ENCODE data around the gene APOB. TPM values are rescaled to one million over a fixed set of nuclear protein-coding genes. Genes with fewer than 3 reads are reported as not detected.

APOB gene
- total and polyA plus RNA-seq, 2 experiments from 2014 or later, result not detected

DNA sequence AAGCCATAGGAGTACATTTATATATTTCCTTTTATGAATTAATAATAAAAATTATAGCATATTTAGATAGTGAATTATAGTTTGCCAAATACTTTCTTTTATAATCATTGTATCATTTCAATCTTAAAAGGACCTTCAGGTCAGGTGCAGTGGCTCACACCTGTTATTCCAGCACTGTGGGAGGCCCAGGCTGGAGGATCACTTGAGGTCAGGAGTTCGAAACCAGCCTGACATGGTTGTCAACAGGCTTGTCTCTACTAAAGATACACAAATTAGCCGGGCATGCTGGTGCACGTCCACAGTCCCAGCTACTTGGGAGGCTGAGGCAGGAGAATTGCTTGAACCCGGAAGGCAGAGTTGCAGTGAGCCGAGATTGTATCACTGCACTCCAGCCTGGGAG, 19.7 kb downstream of the APOB start:
- H3K4me1 ChIP-seq (ENCODE audit: insufficient read depth), result no peaks in the 10 kb centered on the region
- H3K36me3 ChIP-seq (ENCODE audit: low read depth), result no peaks in the 10 kb centered on the region

DNA sequence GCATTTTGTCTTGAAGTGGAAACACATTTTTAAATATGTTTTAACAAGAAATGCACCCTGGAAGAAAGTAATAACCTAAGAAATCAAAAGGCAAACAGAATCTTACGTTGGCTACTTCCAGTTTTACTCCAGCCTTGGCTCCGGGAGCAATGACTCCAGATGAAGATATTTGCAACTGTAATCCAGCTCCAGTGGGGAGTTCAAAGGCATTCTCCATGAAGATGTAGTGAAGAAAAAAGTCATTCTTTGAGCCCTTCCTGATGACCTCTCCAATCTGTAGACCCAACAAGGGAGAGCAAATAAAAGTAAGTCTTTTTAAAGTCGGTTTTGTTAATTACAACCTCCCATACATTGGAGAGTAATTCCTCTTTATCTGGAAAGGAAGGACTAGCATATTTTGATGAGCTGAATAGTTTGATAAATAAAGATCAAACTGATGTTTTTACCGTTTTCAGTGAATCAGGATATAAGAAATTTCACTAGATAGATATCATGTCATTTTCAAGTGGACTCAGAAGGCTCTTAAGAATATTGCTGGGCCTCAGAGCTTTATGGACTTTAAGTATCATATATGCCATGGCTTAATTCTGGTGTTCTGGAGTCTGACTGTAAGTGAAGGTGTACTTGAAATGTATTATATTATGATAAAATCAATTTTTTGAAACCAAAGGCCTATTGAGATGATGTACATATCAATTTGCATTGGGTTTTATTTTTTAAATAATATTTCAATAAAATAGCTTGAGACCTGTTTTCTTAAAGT, 20.3 kb downstream of the APOB start:
- WGBS, 2 experiments (ENCODE audit: low coverage in 1 of 2, low lambda C conversion rate in 2 of 2, missing lambda C conversion rate in 2 of 2), result 23 to 25% methylated on average over 4 of the region's 4 CpGs
- H2AFZ ChIP-seq, result no peak overlapping the region
- no peak overlapping the region for H3K4me3 ChIP-seq
- DNase-seq, result no peak
- no peaks in the 10 kb centered on the region for H3K27me3 ChIP-seq (replicated peaks; ENCODE audit: insufficient read depth)
- in situ Hi-C loops (cut with MboI), result no loop called here
- H3F3A ChIP-seq (ENCODE audit: insufficient read depth), result no peaks in the 10 kb centered on the region
- no peaks in the 10 kb centered on the region for H3K4me1 ChIP-seq (ENCODE audit: insufficient read depth)
- no peak for TF ChIP-seq EZH2phosphoT487 (IDR thresholded peaks at IDR 0.05; ENCODE audit: insufficient read depth, low read depth)
- TF ChIP-seq EZH2 (IDR thresholded peaks at IDR 0.05; ENCODE audit: insufficient read depth, poor library complexity, severe bottlenecking), result no peak
- no peaks in the 10 kb centered on the region for H3K9me3 ChIP-seq (ENCODE audit: low read depth)
- no peak overlapping the region for H3K4me2 ChIP-seq (ENCODE audit: unreplicated experiment)
- H3K36me3 ChIP-seq (ENCODE audit: low read depth), result no peaks in the 10 kb centered on the region
- no peaks in the 10 kb centered on the region for H3K79me2 ChIP-seq (ENCODE audit: insufficient read depth)
- no peak overlapping the region for H3K27ac ChIP-seq
- H3K9me2 ChIP-seq (ENCODE audit: insufficient read depth), result no peaks in the 10 kb centered on the region
- H4K20me1 ChIP-seq (ENCODE audit: insufficient read depth), result no peaks in the 10 kb centered on the region
- no peak overlapping the region for H3K9ac ChIP-seq

More for the DNA sequence above, 19.7 kb downstream of the APOB start:
- in situ Hi-C loops (cut with MboI), result no loop called here
- Histone ChIP-seq H3K27me3 (replicated peaks; ENCODE audit: insufficient read depth) (no peaks in the 10 kb centered on the region), H3K9ac (no peak overlapping the region), H3K4me2 (ENCODE audit: unreplicated experiment) (no peak overlapping the region), H3K9me3 (ENCODE audit: low read depth) (no peaks in the 10 kb centered on the region), H3K27ac (no peak overlapping the region), H4K20me1 (ENCODE audit: insufficient read depth) (no peaks in the 10 kb centered on the region), H3K4me3 (no peak overlapping the region), H3K79me2 (ENCODE audit: insufficient read depth) (no peaks in the 10 kb centered on the region), H3K9me2 (ENCODE audit: insufficient read depth) (no peaks in the 10 kb centered on the region), H2AFZ (no peak overlapping the region), H3F3A (ENCODE audit: insufficient read depth) (no peaks in the 10 kb centered on the region)
- no peak for DNase-seq
- WGBS, 2 experiments (ENCODE audit: low coverage in 1 of 2, low lambda C conversion rate in 2 of 2, missing lambda C conversion rate in 2 of 2), result 29 to 35% methylated on average over 5 of the region's 5 CpGs
- TF ChIP-seq EZH2 (IDR thresholded peaks at IDR 0.05; ENCODE audit: insufficient read depth, poor library complexity, severe bottlenecking), result no peak
- no peak for TF ChIP-seq EZH2phosphoT487 (IDR thresholded peaks at IDR 0.05; ENCODE audit: insufficient read depth, low read depth)

DNA sequence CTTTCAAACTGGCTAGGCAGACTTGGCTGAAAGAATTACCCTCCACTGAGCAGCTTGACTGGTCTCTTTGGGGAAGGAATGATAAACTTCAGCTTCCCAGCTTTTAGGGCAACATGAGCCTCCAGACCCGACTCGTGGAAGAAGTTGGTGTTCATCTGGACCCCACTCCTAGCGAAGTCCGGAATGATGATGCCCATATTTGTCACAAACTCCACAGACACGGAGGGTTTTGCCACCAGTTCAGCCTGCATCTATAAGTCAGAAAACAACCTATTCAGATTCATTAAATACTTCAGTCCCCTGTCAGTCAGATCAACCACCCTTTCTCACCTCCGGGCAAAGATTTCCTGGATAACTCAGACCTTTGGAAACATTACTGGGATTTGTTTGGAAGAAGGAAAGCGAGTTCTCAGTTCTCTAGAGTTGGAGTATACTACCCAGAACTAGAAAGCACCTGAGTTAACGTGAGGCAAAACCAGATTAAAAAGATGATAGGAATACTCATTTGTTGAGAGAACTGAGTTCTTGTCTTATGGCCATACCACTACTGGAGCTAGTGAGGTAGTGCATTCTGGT, 21.0 kb downstream of the APOB start:
- WGBS, 2 experiments (ENCODE audit: low coverage in 1 of 2, low lambda C conversion rate in 2 of 2, missing lambda C conversion rate in 2 of 2), result 31% methylated on average over 8 of the region's 8 CpGs
- H3K79me2 ChIP-seq (ENCODE audit: insufficient read depth), result no peaks in the 10 kb centered on the region
- H3K27ac ChIP-seq, result no peak overlapping the region

DNA sequence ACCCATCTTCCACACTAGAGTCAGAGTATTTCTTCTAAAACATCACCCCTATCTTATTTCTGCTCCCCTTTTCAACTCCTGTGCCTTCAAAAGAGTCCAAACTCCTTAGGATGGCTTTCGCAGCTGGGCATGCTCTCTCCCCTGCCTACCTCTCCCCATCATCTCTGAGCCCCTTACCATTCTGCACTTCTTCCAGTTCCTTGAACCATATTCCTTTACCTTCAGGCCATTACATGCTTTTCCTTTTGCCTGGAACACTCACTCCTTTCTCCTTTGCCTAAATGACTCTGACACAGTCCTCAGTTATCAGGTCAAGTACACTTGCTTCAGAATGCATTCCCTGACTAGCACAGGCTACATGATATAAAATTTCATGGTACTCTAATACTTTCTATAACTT, 22.4 kb downstream of the APOB start:
- H3K4me2 ChIP-seq (ENCODE audit: unreplicated experiment), result no peak overlapping the region
- H3K27ac ChIP-seq, result no peak overlapping the region
- no peaks in the 10 kb centered on the region for H3K4me1 ChIP-seq (ENCODE audit: insufficient read depth)
- no peaks in the 10 kb centered on the region for H3K27me3 ChIP-seq (replicated peaks; ENCODE audit: insufficient read depth)
- H3K79me2 ChIP-seq (ENCODE audit: insufficient read depth), result no peaks in the 10 kb centered on the region
- in situ Hi-C loops (cut with MboI), result no loop called here
- no peaks in the 10 kb centered on the region for H3K9me3 ChIP-seq (ENCODE audit: low read depth)
- no peaks in the 10 kb centered on the region for H4K20me1 ChIP-seq (ENCODE audit: insufficient read depth)
- no peak for TF ChIP-seq EZH2 (IDR thresholded peaks at IDR 0.05; ENCODE audit: insufficient read depth, poor library complexity, severe bottlenecking)
- no peak for TF ChIP-seq EZH2phosphoT487 (IDR thresholded peaks at IDR 0.05; ENCODE audit: insufficient read depth, low read depth)
- no peaks in the 10 kb centered on the region for H3K36me3 ChIP-seq (ENCODE audit: low read depth)
- 67 to 71% methylated on average over 1 of the region's 1 CpG for WGBS, 2 experiments (ENCODE audit: low coverage in 1 of 2, low lambda C conversion rate in 2 of 2, missing lambda C conversion rate in 2 of 2)
- H3K9ac ChIP-seq, result no peak overlapping the region
- no peaks in the 10 kb centered on the region for H3F3A ChIP-seq (ENCODE audit: insufficient read depth)
- H3K9me2 ChIP-seq (ENCODE audit: insufficient read depth), result no peaks in the 10 kb centered on the region
- no peak overlapping the region for H2AFZ ChIP-seq
- no peak overlapping the region for H3K4me3 ChIP-seq
- no peak for DNase-seq

More for the DNA sequence above, 21.0 kb downstream of the APOB start:
- H3K9me2 ChIP-seq (ENCODE audit: insufficient read depth), result no peaks in the 10 kb centered on the region
- H3K4me2 ChIP-seq (ENCODE audit: unreplicated experiment), result no peak overlapping the region
- no peaks in the 10 kb centered on the region for H3K4me1 ChIP-seq (ENCODE audit: insufficient read depth)
- no peak overlapping the region for H3K9ac ChIP-seq
- no peaks in the 10 kb centered on the region for H3K9me3 ChIP-seq (ENCODE audit: low read depth)
- H3F3A ChIP-seq (ENCODE audit: insufficient read depth), result no peaks in the 10 kb centered on the region
- in situ Hi-C loops (cut with MboI), result no loop called here
- no peak overlapping the region for H3K4me3 ChIP-seq
- DNase-seq, result no peak
- H3K27me3 ChIP-seq (replicated peaks; ENCODE audit: insufficient read depth), result no peaks in the 10 kb centered on the region
- no peaks in the 10 kb centered on the region for H3K36me3 ChIP-seq (ENCODE audit: low read depth)
- H4K20me1 ChIP-seq (ENCODE audit: insufficient read depth), result no peaks in the 10 kb centered on the region
- H2AFZ ChIP-seq, result no peak overlapping the region
- no peak for TF ChIP-seq EZH2phosphoT487 (IDR thresholded peaks at IDR 0.05; ENCODE audit: insufficient read depth, low read depth)
- TF ChIP-seq EZH2 (IDR thresholded peaks at IDR 0.05; ENCODE audit: insufficient read depth, poor library complexity, severe bottlenecking), result no peak
